HG03064 (cell line): ENCODE results near the gene UNC13C.

ENCODE experiments used
- ATAC-seq: cut with Tn5 transposase; IDR thresholded peaks from one replicate; pipeline ENCODE4 v1.9.1; 2021; ENCODE audit warnings: low read depth; ENCODE audit not compliant: unreplicated experiment

The UNC13C gene

DNA sequence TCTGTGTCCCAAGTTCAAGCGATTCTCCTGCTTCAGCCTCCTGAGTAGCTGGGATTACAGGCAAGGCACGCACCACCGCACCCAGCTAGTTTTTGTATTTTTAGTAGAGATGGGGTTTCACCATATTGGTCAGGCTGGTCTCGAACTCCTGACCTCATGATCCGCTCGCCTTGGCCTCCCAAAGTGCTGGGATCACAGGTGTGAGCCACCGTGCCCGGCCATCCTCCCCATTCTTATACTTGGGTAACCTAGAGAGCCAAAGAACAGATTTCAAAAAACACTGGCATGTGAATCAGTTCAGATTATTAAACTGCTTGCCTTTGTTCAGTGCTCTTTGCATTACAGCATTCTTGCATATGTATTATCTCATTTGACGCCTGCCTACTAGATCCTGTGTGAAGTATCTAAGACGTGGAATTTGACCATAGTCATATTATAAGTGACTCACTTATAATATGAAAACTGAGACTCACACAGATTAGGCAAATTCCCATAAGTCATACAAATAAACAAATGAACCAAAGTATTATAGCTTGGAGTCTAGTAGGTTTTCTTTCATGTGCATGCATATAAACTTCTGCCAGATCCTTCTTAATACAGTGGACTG lies 123.5 kb downstream of the UNC13C start:
- no peak for ATAC-seq

DNA sequence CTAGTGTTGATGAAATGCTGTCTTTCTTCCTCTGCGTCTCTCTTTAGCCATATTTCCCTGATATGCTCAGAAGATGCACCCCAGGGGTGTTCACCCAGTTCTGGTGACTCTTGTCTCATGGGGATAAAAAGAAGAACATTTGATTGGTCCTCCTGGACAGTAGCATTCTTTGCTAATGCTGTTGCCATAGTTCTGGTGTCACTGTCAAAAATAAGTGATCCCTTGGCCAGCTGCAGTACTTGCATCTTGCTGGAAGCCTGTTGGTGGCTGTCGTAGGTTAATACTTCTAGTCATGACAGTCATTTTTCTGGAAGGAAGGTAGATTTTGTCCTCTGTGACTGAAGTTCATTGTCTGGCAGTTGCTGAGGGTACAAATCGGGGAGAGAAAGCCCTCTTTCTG lies 124.5 kb downstream of the UNC13C start:
- no peak for ATAC-seq

DNA sequence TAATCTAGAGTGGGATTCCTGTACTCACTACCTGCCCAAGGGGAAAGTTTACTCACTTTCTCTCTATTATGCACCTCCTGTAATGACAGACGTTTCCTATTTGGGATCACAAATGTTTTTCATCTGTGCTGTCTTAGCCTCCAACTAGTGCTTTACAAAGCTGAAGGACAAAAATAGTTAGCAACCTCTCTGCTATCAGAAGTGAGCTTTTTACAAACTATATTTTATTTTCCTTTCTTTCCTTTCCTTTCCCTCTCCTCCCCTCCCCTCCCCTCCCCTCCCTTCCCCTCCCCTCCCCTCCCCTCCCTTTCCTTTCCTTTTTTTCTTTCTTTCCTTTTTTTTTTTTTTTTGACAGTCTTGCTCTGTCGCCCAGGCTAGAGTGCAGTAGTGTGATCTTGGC lies 130.8 kb downstream of the UNC13C start:
- ATAC-seq: no peak

DNA sequence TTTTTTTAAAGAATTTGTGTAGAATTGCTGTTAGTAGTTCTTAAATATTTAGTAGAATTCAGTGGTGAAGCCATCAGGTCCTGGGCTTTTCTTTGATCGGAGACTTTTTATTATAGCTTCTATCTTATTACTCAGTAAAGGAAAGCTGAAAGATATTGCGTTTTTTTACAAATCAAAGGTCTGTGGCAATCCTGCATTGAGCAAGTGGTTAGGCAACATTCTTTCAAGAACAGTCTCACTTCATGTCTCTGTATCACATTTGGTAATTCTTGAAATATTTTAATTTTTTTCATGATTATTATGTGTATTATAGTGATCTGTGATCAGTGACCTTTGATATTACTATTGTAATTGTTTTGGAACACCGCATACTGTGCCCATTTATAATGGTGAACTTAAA lies 140.8 kb downstream of the UNC13C start:
- ATAC-seq: no peak

DNA sequence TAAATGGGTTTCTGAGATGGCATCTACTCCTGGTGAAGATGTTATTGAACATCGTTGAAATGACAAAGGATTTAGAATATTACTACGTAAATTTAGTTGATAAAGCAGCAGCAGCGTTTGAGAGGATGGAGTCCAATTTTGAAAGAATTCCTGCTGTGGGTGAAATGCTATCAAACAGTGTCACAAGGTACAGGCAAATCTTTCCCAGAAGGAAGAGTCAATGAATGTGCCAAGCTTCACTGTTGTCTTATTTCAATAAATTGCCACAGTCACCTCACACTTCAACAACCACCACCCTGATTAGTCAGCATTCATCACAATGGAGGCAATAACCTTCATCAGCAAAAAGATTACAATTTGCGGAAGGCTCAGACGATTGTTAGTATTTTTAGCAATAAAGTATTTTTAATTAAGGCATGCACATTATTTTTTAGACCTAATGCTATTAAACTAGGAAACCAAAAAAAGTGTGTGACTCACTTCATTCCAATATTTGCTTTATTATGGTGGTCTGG lies 142.8 kb downstream of the UNC13C start:
- ATAC-seq: no peak

DNA sequence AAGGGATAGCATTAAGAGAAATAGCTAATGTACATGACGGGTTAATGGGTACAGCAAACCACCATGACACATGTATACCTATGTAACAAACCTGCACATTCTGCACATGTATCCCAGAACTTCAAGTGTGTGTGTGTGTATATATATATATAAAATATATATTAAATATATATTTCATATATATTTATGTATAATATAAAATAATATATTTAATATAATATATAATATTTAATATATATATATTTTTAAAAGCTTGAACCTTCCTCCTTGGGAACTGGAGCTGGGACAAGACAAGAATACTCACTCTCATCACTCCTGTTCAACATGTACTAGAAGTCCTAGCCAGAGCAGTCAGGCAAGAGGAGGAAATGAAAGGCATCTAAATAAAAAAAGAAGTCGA lies 149.3 kb downstream of the UNC13C start:
- ATAC-seq: no peak

DNA sequence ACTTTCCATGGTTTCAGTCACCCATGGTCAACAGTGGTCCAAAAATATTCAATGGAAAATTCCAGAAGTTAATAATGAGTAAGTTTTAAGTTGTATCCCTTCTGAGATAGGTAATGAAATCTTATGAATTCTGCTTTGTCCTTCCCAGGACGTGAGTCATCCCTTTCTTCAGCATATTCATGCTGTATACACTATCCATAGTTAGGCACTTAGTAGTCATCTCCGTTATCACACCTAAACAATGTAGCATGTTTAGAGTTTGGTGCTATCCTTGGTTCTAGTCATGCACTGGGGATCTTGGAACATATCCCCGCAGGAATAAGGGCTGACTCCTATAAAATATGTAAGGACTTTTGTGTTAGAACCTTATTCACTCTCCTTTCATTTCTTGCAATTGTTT lies 153.2 kb downstream of the UNC13C start:
- no peak for ATAC-seq

DNA sequence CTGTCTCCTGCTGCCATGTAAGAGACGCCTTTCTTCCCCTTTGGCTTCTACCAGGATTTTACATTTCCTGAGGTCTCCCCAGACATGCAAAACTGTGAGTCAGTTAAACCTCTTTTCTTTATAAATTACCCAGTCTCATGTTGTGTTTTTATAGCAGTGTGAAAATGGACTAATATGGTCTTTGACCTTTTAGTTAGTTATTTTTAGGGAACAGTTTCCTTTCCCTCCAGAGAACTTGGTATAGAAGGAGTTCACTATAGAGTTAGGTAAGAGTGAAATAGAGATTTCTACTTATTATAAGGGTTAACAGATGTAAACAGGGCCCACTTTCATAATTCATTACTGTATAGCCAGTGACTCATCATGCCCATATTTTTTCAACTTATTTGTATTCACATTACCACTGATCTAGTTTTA lies 170.9 kb downstream of the UNC13C start:
- no peak for ATAC-seq

DNA sequence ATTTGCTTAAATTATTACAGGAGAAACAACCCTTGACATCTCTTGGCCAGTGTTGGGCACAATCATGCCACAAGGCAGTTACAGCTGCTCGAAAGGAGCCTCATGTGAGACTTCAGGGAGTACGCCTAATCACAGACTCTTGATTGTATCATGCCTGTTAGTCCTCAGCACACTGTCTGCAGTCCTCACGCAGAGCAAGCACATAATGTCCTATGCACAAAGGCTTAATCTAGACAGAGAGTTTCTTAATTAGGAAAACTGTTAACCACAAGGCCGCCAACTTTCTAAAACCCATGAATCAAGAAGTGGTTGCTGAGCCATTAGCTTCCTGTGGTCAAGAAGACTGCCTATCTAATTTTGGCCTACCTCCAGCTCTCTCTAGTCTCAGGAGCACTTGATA lies 172.0 kb downstream of the UNC13C start:
- no peak for ATAC-seq

DNA sequence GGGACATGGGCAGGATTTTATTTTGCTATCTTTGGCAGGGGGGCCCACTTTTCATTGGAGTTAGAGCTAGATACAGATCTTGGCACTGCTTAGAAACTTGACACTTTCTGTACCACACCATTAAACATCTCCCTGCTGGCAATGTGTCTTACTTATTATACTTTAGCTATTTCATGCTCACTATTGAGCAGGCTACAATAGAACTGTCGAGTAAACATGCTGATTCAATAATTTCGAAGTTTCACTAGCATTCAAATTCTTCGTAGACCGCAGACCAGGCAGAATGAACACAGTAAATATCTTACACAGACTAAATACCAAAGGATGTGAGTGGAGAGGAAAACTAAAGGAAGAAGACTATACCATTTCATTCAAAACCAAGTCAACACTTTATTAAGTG lies 180.8 kb downstream of the UNC13C start:
- no peak for ATAC-seq

DNA sequence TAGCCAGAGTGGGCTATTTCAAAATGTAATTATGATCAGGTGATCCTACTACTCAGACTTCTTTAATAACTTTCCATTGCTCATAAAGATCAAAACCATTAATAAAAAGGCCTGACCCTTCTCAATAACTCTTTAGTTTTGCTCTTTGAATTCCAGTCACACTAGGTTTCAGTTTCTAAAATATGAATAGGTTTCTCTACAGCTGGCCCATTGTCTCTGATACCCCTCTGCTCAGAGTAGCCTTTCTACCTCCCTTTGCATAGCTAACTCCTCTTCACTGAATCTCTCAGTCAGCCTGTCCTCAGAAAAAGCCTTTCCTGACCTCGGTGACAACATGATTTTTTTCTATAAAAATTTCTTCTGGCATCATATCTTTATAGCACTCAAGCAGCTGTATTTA lies 209.1 kb downstream of the UNC13C start:
- no peak for ATAC-seq

DNA sequence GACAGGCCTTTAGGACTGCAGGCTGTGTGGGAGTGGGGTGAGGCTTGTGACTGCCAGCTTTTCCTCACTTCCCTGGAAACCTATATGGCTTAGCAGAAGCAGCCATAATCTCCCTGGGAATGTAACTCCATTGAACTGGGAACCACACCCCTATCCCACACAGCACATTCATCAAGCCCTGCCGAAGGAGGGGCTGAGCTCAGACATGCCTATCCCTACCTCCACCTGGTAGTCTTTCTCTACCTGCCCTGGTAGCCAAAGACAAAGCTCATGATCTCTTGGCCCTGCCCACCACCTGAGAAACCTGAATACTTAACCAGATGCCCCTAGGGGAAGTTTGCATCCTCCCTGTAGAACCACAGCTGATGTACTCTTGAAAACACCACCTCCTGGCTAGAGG lies 219.8 kb downstream of the UNC13C start:
- no peak for ATAC-seq

DNA sequence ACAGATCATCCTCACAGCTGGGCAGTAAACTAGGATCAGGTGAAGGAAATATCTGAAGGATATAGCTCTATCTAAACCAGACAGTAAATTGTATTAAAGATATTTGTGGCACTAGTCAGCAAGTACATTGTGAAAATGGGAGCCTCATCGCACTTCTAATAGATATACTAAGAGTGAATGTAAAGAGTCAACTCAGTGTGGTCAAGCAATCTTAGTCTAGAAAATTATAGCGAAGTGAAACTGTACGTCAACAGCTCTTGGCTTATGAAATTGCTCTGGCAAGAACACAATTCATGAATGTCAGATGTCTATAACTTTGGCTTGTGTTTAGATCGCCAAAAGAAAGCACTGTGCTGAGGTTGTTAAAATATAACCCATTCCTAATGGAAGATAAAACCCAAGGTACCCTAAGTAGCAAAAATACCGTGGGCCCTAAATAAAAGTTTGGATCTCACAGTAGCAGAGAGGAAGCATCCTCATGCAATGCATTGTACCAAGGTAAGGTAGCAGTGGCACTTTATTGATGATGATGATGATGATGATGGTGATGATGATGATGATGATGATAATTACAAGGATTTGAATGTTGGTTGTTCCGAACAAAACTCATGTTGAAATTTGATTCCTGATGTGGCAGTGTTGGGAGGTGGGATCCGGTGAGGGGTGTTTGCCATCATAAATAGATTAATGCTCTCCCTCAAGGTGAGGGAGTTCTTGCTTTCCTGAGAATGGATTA lies 228.5 kb downstream of the UNC13C start:
- ATAC-seq: no peak

DNA sequence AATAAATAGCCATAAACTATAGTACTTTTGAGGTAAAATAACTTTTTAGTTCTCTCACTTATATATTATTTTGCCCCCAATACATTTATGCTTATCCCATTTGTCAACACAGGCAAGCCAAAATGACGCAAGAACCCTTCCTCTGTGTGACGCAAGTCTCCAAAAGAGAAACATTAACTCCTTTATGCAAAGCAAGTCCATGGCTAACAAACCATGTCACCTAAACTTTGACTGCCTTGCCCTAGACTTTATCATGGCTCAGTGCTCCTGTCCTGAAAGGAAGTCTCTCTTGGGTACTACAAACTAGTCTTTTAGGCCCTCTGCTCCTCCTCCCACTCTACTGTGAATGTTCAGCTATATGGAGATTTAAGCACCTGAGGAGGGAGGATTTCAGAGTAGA lies 230.5 kb downstream of the UNC13C start:
- ATAC-seq: no peak

DNA sequence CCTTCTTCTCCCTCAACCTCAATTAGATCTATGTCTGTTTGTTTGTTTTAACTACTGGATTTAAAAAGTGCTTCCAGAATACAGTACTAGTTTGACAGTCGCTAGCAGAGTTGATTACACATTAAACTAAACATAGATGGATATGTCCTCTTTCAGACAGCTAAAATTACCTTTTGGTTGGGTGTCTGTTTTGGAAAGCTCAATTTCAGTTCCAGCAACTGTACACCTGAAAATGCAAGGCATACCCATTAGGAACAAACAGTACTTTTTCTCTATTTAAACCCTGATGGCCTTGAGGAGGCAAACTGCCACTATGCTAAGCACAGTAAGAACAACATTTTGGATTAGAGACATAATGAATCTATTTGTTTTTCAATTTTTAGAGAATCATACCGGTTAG lies 234.4 kb downstream of the UNC13C start:
- ATAC-seq: no peak

DNA sequence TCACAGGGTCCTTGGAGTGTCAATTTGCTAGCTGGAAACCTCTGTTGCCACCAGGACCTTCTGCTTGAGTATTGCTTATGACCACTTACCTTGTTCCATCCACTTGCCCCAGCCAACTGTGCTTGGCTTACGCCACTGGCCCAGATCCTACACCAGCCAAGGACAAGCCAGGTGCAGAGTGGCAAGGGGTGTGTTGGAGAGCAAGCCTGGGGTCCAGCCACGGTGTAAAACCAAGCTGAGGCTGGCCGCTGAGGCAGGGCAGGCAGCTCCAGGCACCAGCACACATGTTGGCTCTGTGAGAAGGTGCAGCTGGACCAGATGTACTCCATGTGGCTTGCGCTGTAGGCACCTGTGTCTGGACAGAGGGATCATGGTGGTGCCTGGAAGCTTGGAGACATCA lies 248.2 kb downstream of the UNC13C start:
- ATAC-seq: no peak

DNA sequence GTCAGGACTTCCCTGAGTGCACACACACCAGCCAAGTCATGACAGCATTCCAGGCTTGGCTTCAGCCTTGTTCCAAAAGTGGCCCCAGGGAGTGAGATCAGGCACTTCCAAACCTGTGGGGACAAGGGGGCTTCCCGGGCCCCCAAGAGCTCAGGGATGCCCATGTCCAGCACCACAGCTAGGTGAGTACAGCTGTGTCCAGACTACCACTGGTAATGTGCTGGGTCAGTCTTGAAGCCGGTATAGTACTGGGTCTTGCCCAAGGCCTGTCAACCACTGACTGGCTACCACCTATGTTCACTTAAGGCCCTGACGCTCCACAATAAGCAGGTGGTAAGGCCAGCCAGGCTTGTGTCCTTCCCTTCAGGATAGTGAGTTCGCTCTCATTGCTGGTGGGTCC lies 249.3 kb downstream of the UNC13C start:
- ATAC-seq: no peak

DNA sequence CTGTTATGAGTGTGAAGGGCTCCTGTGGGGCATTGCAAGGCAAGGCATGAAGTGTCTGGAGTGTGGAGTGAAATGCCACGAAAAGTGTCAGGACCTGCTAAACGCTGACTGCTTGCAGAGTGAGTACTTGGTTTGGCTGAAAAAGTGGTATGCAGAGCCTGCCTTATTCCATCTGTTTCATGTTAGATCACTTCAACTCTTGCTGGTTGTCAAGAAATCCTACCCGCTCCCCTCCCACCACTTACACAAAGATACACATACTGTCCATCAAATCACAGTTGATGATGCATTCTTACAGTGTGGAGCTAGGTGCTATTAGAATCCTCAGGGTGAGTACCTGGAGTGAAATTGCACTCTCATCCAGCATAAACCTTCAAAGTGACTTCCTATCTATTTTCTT lies 272.1 kb downstream of the UNC13C start:
- ATAC-seq: no peak

DNA sequence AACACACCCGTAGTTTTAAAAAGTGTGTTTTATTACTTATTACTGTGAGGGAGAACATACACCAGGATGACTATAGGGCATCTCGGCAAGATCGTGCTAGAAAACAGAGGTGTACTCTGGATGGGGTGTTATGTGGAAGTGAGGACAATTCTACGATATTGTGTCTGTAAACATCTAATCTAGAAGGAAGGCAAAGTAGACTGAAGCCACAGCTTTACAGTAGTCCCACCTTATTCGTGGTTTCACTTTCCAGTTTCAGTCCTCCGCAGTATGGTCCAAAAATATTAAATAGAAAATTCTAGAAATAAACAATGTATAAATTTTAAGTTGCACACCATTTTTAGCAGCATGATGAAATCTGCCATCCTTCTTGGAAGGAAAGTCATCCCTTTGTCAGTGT lies 277.9 kb downstream of the UNC13C start:
- no peak for ATAC-seq

DNA sequence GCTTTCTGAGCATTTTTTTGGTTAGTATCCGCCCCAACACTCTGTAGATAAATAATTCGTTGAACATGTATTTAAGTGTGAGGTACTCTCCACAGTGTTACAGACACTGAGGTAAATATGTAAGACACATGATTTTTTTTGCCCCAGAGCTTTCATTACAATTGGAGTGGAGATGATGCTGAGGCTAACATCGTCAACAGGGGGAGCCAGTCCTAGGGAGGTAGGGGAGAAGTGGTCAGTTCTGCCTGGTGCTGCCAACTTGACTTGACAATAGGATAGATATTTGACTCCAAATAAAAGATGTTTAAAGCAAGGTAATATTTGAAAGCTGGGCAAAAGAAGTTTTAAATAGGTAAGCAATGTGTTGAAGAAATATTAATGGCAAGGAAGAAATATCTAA lies 295.7 kb downstream of the UNC13C start:
- no peak for ATAC-seq

DNA sequence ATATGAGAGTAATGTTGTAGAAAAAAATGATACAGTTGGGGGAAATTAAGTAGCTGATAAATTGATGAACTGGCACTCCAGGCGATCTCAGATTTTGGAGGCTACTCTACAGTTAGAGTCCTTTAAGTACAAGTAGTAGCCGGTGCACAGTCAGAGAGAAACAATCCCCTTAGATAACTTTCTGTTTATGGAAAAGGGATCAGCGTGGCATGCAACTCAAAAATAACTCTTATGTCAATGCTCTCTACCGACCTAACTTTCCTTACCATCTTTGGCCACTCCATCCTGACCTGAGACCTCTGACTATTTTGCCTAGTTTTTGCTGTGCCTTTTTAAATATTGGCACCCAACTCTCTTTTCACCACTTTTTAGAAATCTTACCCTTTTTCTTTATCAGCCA lies 299.6 kb downstream of the UNC13C start:
- no peak for ATAC-seq

DNA sequence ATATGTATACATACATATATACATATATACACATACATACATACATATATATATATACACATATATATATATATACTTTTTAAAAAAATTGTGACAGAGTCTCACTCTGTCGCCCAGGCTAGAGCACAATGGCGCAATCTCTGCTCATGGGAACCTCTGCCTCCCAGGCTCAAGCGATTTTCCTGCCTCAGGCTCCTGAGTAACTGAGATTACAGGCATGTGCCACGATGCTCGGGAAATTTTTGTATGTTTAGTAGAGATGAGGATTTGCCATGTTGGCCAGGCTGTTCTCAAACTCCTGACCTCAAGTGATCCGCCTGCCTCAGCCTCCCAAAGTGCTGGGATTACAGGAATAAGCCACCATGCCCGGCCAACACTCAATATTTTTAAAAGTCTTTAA lies 302.5 kb downstream of the UNC13C start:
- ATAC-seq: no peak
